Activated naive CD8-positive, alpha-beta T cell treated with anti-CD3 and anti-CD28 coated beads for 36 hours (primary cell): ENCODE results near the gene TRPM5. TPM values are rescaled to one million over a fixed set of nuclear protein-coding genes. Genes with fewer than 3 reads are reported as not detected.

Experiments
- total RNA-seq, 2 experiments: library from RNA; stranded (reverse); gene quantifications; one replicate each; pipeline ENCODE4 v1.2.3, GENCODE V29; 2021

Gene TRPM5
- total RNA-seq, 2 experiments from 2014 or later: not detected

Other genes with a start within 250 kb of the TRPM5 start
- gene ASCL2, start 173.9 kb downstream of the TRPM5 start, total RNA-seq: 1 to 10 TPM; 2.5 to 2.9 TPM
- 1 to 10 TPM; 2.5 to 2.6 TPM for gene C11orf21, start 142.6 kb downstream of the TRPM5 start, total RNA-seq
- 1 to 10 TPM; 5.4 to 5.5 TPM for gene TSPAN32, start 142.5 kb downstream of the TRPM5 start, total RNA-seq
- 100 to 1,000 TPM; 132 to 134 TPM for gene CD81, start 67.2 kb downstream of the TRPM5 start, total RNA-seq
- gene TSSC4, start 43.8 kb downstream of the TRPM5 start, total RNA-seq: 10 to 100 TPM; 46.9 to 54.2 TPM
- gene KCNQ1, start 494 bp upstream of the TRPM5 start, total RNA-seq: 1 to 10 TPM; 6.7 to 9.6 TPM